IPS-11a (cell line): ENCODE data around the gene GATA3.

Experiments
- H3K4me3 ChIP-seq: one replicate; pipeline ENCODE4 v1.5.1; 2013; ENCODE audit warnings: low read depth, low read length, control low read depth

The GATA3 gene

GRCh38 chr10:8037941-8038894, 16.3 kb upstream of the GATA3 start:
- H3K4me3 ChIP-seq = no peak overlapping the region

GRCh38 chr10:8039321-8039881, 15.1 kb upstream of the GATA3 start:
- H3K4me3 ChIP-seq = no peak overlapping the region

- H3K4me3 ChIP-seq = no peak overlapping the region
These were observed 13.8 kb upstream of the GATA3 start for GRCh38 chr10:8040651-8041050.

GRCh38 chr10:8041284-8041991, 13.1 kb upstream of the GATA3 start:
- no peak overlapping the region for H3K4me3 ChIP-seq

GRCh38 chr10:8041992-8042720, 12.3 kb upstream of the GATA3 start:
- no peak overlapping the region for H3K4me3 ChIP-seq

GRCh38 chr10:8042721-8043568, 11.5 kb upstream of the GATA3 start:
- no peak overlapping the region for H3K4me3 ChIP-seq

GRCh38 chr10:8043569-8044306, 10.8 kb upstream of the GATA3 start:
- no peak overlapping the region for H3K4me3 ChIP-seq

- H3K4me3 ChIP-seq = no peak overlapping the region
These were observed 10.1 kb upstream of the GATA3 start for GRCh38 chr10:8044331-8044907.

GRCh38 chr10:8044908-8045725, 9.4 kb upstream of the GATA3 start:
- peak overlapping the region; percentile 18 for H3K4me3 ChIP-seq

- no peak overlapping the region for H3K4me3 ChIP-seq
These were observed 8.6 kb upstream of the GATA3 start for GRCh38 chr10:8045726-8046494.

- no peak overlapping the region for H3K4me3 ChIP-seq
These were observed 6.8 kb upstream of the GATA3 start for GRCh38 chr10:8047452-8048280.

GRCh38 chr10:8048281-8049008, 6.0 kb upstream of the GATA3 start:
- no peak overlapping the region for H3K4me3 ChIP-seq

- peak overlapping the region; percentile 20 for H3K4me3 ChIP-seq
These were observed 5.2 kb upstream of the GATA3 start for GRCh38 chr10:8049045-8049864.

- H3K4me3 ChIP-seq = peak overlapping the region; percentile 20
These were observed 4.5 kb upstream of the GATA3 start for GRCh38 chr10:8049865-8050555.
